Neural progenitor cell (in vitro differentiated cells): ENCODE results near the gene TF.

Source experiments
- CTCF ChIP-seq: fragments of 200-600 bp; sonication (generic); IDR thresholded peaks from 2 replicates; pipeline ENCODE4 v1.5.1; 2017; ENCODE audit warnings: antibody characterized with exemption, mild to moderate bottlenecking
- EZH2 ChIP-seq: fragments of 200-600 bp; sonication (generic); IDR thresholded peaks from 2 replicates; pipeline ENCODE4 v1.6.1; 2017; ENCODE audit warnings: antibody characterized with exemption, mild to moderate bottlenecking, moderate library complexity
- EZH2phosphoT487 ChIP-seq: fragments of 200-600 bp; sonication (generic); IDR thresholded peaks from 2 replicates; pipeline ENCODE4 v1.6.1; 2017; ENCODE audit warnings: antibody characterized with exemption

GRCh38 chr3:133756716-133757694 lies 10.8 kb downstream of the TF start:
- TF ChIP-seq CTCF (no peak), EZH2 (no peak), EZH2phosphoT487 (no peak)
